ENCODE results near the gene PREX1. TPM values are rescaled to one million over a fixed set of nuclear protein-coding genes. Genes with fewer than 3 reads are reported as not detected.

Gene PREX1
- polyA plus RNA-seq, 1 of the 3 experiments (the other 2 are of a cell fraction): 5.3 TPM

GRCh38 chr20:48771542-48771941 is 56.3 kb downstream of the PREX1 start:
- no peak overlapping the region for H3K4me2 ChIP-seq
- no peak overlapping the region for H3K9ac ChIP-seq
- no peak overlapping the region for H2AFZ ChIP-seq (ENCODE audit: low read depth)
- ChIA-PET POLR2A (no interaction called here), CTCF (interaction anchor here (1.3 kb wide), 1 partner anchor 114 kb away, joined by 3 read pairs; no protein-coding TSS in a partner anchor)
- H4K20me1 ChIP-seq (ENCODE audit: insufficient read depth): no peaks in the 10 kb centered on the region
- H3K27me3 ChIP-seq (ENCODE audit: insufficient read depth): no peaks in the 10 kb centered on the region
- no peaks in the 10 kb centered on the region for H3F3A ChIP-seq (replicated peaks; ENCODE audit: insufficient read depth)
- H3K4me3 ChIP-seq (ENCODE audit: low read depth in 2 of 2, low read length in 1 of 2): no peak overlapping the region
- no peak for DNase-seq
- H3K4me1 ChIP-seq (ENCODE audit: control insufficient read depth in 1 of 2, insufficient read depth in 2 of 2, low read depth in 1 of 2, low read length in 1 of 2): peaks cover 2 to 3% of the 10 kb centered on the region in 2 experiments; a peak in 1 of 4 replicates
- TF ChIP-seq POLR2AphosphoS5 (IDR thresholded peaks at IDR 0.05; ENCODE audit: low read depth, low read length) (no peak), RFX5 (IDR thresholded peaks at IDR 0.05; ENCODE audit: low read length) (no peak), YY1 (IDR thresholded peaks at IDR 0.05; ENCODE audit: low read depth) (no peak), GATA2 (CRISPR knock-in tag; IDR thresholded peaks at IDR 0.05) (no peak), RXRA (IDR thresholded peaks at IDR 0.05; ENCODE audit: borderline replicate concordance, low read depth) (no peak), USF2 (IDR thresholded peaks at IDR 0.05; ENCODE audit: borderline replicate concordance, low read depth, low read length) (no peak), RAD21 (IDR thresholded peaks at IDR 0.05; ENCODE audit: low read length) (no peak), GABPA (IDR thresholded peaks at IDR 0.05; ENCODE audit: low read depth) (no peak), MAX (IDR thresholded peaks at IDR 0.05; ENCODE audit: low read depth) (no peak), MEF2A (IDR thresholded peaks at IDR 0.05; ENCODE audit: borderline replicate concordance, low read depth) (no peak), FOSL2 (IDR thresholded peaks at IDR 0.05; ENCODE audit: borderline replicate concordance, low read depth) (no peak)
- TF ChIP-seq, protein P1, sequence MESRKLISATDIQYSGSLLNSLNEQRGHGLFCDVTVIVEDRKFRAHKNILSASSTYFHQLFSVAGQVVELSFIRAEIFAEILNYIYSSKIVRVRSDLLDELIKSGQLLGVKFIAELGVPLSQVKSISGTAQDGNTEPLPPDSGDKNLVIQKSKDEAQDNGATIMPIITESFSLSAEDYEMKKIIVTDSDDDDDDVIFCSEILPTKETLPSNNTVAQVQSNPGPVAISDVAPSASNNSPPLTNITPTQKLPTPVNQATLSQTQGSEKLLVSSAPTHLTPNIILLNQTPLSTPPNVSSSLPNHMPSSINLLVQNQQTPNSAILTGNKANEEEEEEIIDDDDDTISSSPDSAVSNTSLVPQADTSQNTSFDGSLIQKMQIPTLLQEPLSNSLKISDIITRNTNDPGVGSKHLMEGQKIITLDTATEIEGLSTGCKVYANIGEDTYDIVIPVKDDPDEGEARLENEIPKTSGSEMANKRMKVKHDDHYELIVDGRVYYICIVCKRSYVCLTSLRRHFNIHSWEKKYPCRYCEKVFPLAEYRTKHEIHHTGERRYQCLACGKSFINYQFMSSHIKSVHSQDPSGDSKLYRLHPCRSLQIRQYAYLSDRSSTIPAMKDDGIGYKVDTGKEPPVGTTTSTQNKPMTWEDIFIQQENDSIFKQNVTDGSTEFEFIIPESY (IDR thresholded peaks at IDR 0.05; ENCODE audit: borderline replicate concordance, low read depth): no peak
- H3K79me2 ChIP-seq (ENCODE audit: insufficient read depth): no peaks in the 10 kb centered on the region
- no peaks in the 10 kb centered on the region for H3K9me2 ChIP-seq
- H3K36me3 ChIP-seq (replicated peaks in 1 of 2; ENCODE audit: control insufficient read depth in 1 of 2, insufficient read depth in 2 of 2, low read length in 1 of 2): no peaks in the 10 kb centered on the region
- no peak overlapping the region for H3K27ac ChIP-seq (ENCODE audit: low read depth in 2 of 2, low read length in 1 of 2)
- H3K9me3 ChIP-seq: no peaks in the 10 kb centered on the region
- WGBS (ENCODE audit: low lambda C conversion rate): 83% methylated on average over 10 of the region's 10 CpGs

DNA sequence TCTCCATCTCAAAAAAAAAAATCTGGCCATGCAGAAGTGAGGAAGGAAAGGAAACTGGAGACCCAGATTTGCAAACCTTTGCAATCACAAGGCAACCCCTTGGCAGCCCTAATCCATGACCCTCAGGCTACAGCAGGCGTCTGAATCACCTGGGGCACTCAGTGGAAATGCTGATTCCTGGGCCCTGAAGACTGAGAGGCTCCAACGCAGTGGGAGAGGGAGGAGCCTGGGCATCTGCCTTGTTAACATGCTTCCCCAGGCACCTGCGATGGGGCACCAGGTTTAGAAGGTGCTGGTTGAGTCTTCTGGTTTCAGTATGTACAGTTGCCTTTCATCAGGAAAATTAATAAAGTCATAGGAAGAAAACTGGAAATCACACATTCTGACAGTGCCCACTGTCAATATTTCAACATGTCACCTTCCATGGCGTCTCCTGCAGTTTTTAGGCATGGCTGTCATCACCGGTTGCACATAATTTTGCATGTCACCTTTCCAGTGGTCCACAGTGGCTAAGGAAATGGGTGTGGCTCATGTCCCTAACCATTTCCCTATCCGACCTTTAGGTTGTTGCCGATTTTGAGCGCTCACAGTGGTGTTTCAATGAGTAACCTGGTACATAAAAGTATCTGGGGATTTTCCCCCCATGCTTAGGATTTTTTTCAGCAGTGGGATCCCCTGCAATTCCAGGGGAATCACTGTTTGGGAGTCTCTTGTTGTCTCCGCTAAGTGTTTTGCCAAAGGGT is 56.9 kb downstream of the PREX1 start:
- Histone ChIP-seq H3K9me3 (no peaks in the 10 kb centered on the region), H2AFZ (ENCODE audit: low read depth) (no peak overlapping the region), H3K27me3 (ENCODE audit: insufficient read depth) (no peaks in the 10 kb centered on the region), H3K36me3 (replicated peaks in 1 of 2; ENCODE audit: control insufficient read depth in 1 of 2, insufficient read depth in 2 of 2, low read length in 1 of 2) (no peaks in the 10 kb centered on the region), H3K79me2 (ENCODE audit: insufficient read depth) (no peaks in the 10 kb centered on the region), H3K4me2 (no peak overlapping the region), H3K27ac (ENCODE audit: low read depth in 2 of 2, low read length in 1 of 2) (no peak overlapping the region), H3K9ac (no peak overlapping the region), H3F3A (replicated peaks; ENCODE audit: insufficient read depth) (no peaks in the 10 kb centered on the region), H3K9me2 (no peaks in the 10 kb centered on the region), H3K4me1 (ENCODE audit: control insufficient read depth in 1 of 2, insufficient read depth in 2 of 2, low read depth in 1 of 2, low read length in 1 of 2) (no peaks in the 10 kb centered on the region; a peak in 1 of 4 replicates), H4K20me1 (ENCODE audit: insufficient read depth) (no peaks in the 10 kb centered on the region), H3K4me3 (ENCODE audit: low read depth in 2 of 2, low read length in 1 of 2) (no peak overlapping the region)
- no peak for TF ChIP-seq CHD2 (IDR thresholded peaks at IDR 0.05; ENCODE audit: low read length, partially characterized antibody)
- CTCF ChIA-PET: no interaction called here
- WGBS (ENCODE audit: low lambda C conversion rate): 72% methylated on average over 7 of the region's 9 CpGs
- no peak for DNase-seq
- POLR2A ChIA-PET: no interaction called here
